ENCODE data around the gene STARD5.

STARD5 gene

GRCh38 chr15:81313686-81314085, 10.3 kb downstream of the STARD5 start:
- H3K9me3 ChIP-seq (ENCODE audit: low read depth, low read length), result no peaks in the 10 kb centered on the region
- TF ChIP-seq EZH2 (IDR thresholded peaks at IDR 0.05), result no peak
- TF ChIP-seq POLR2AphosphoS5 (IDR thresholded peaks at IDR 0.05; ENCODE audit: borderline replicate concordance, low read depth, low read length), result no peak
- no peak for TF ChIP-seq FOXP2 (optimal IDR thresholded peaks at IDR 0.05; ENCODE audit: control extremely low read depth, extremely low read length, insufficient read depth)
- no peak overlapping the region for H3K4me3 ChIP-seq
- DNase-seq (ENCODE audit: low read depth, low spot score), result no peak
- no peak overlapping the region for H3K9ac ChIP-seq (ENCODE audit: insufficient read length)
- H3K27ac ChIP-seq, result no peak overlapping the region
- no peaks in the 10 kb centered on the region for H3K36me3 ChIP-seq (ENCODE audit: insufficient read depth, low read length)

GRCh38 chr15:81312790-81313543, 11.0 kb downstream of the STARD5 start:
- DNase-seq (ENCODE audit: low read depth, low spot score), result no peak
- no peak overlapping the region for H3K9ac ChIP-seq (ENCODE audit: insufficient read length)

GRCh38 chr15:81311752-81312464, 12.0 kb downstream of the STARD5 start:
- Histone ChIP-seq H3K36me3 (ENCODE audit: insufficient read depth, low read length) (no peaks in the 10 kb centered on the region), H3K27ac (no peak overlapping the region), H3K9ac (ENCODE audit: insufficient read length) (no peak overlapping the region), H3K4me3 (no peak overlapping the region), H3K9me3 (ENCODE audit: low read depth, low read length) (no peaks in the 10 kb centered on the region)
- no peak for TF ChIP-seq POLR2AphosphoS5 (IDR thresholded peaks at IDR 0.05; ENCODE audit: borderline replicate concordance, low read depth, low read length)
- DNase-seq (ENCODE audit: low read depth, low spot score), result no peak

More at GRCh38 chr15:81312790-81313543, 11.0 kb downstream of the STARD5 start:
- Histone ChIP-seq H3K9me3 (ENCODE audit: low read depth, low read length) (no peaks in the 10 kb centered on the region), H3K27ac (no peak overlapping the region), H3K36me3 (ENCODE audit: insufficient read depth, low read length) (no peaks in the 10 kb centered on the region), H3K4me3 (no peak overlapping the region)
- TF ChIP-seq POLR2AphosphoS5 (IDR thresholded peaks at IDR 0.05; ENCODE audit: borderline replicate concordance, low read depth, low read length) (no peak), EZH2 (IDR thresholded peaks at IDR 0.05) (no peak), FOXP2 (optimal IDR thresholded peaks at IDR 0.05; ENCODE audit: control extremely low read depth, extremely low read length, insufficient read depth) (no peak)

- no peak for DNase-seq (ENCODE audit: low read depth, low spot score)
- Histone ChIP-seq H3K9ac (ENCODE audit: insufficient read length) (no peak overlapping the region), H3K9me3 (ENCODE audit: low read depth, low read length) (no peaks in the 10 kb centered on the region), H3K36me3 (ENCODE audit: insufficient read depth, low read length) (no peaks in the 10 kb centered on the region), H3K27ac (no peak overlapping the region), H3K4me3 (no peak overlapping the region)
- no peak for TF ChIP-seq FOXP2 (optimal IDR thresholded peaks at IDR 0.05; ENCODE audit: control extremely low read depth, extremely low read length, insufficient read depth)
- no peak for TF ChIP-seq EZH2 (IDR thresholded peaks at IDR 0.05)
- no peak for TF ChIP-seq POLR2AphosphoS5 (IDR thresholded peaks at IDR 0.05; ENCODE audit: borderline replicate concordance, low read depth, low read length)
Measured at GRCh38 chr15:81310480-81310879, 13.5 kb downstream of the STARD5 start.

GRCh38 chr15:81309647-81310450, 14.1 kb downstream of the STARD5 start:
- DNase-seq (ENCODE audit: low read depth, low spot score), result no peak
- H3K36me3 ChIP-seq (ENCODE audit: insufficient read depth, low read length), result no peaks in the 10 kb centered on the region
- H3K9me3 ChIP-seq (ENCODE audit: low read depth, low read length), result no peaks in the 10 kb centered on the region
- no peak overlapping the region for H3K9ac ChIP-seq (ENCODE audit: insufficient read length)
- no peak overlapping the region for H3K27ac ChIP-seq
- H3K4me3 ChIP-seq, result no peak overlapping the region
- no peak for TF ChIP-seq FOXP2 (optimal IDR thresholded peaks at IDR 0.05; ENCODE audit: control extremely low read depth, extremely low read length, insufficient read depth)
- no peak for TF ChIP-seq EZH2 (IDR thresholded peaks at IDR 0.05)
- no peak for TF ChIP-seq POLR2AphosphoS5 (IDR thresholded peaks at IDR 0.05; ENCODE audit: borderline replicate concordance, low read depth, low read length)

- DNase-seq (ENCODE audit: low read depth, low spot score), result no peak
- no peaks in the 10 kb centered on the region for H3K9me3 ChIP-seq (ENCODE audit: low read depth, low read length)
- no peaks in the 10 kb centered on the region for H3K36me3 ChIP-seq (ENCODE audit: insufficient read depth, low read length)
- TF ChIP-seq POLR2AphosphoS5 (IDR thresholded peaks at IDR 0.05; ENCODE audit: borderline replicate concordance, low read depth, low read length), result no peak
- no peak for TF ChIP-seq EZH2 (IDR thresholded peaks at IDR 0.05)
- no peak for TF ChIP-seq FOXP2 (optimal IDR thresholded peaks at IDR 0.05; ENCODE audit: control extremely low read depth, extremely low read length, insufficient read depth)
- no peak overlapping the region for H3K4me3 ChIP-seq
- no peak overlapping the region for H3K9ac ChIP-seq (ENCODE audit: insufficient read length)
- H3K27ac ChIP-seq, result no peak overlapping the region
Measured at GRCh38 chr15:81308260-81308659, 15.7 kb downstream of the STARD5 start.

GRCh38 chr15:81304226-81304625, 19.7 kb downstream of the STARD5 start:
- no peak for DNase-seq (ENCODE audit: low read depth, low spot score)
- Histone ChIP-seq H3K27ac (no peak overlapping the region), H3K36me3 (ENCODE audit: insufficient read depth, low read length) (no peaks in the 10 kb centered on the region), H3K4me3 (no peak overlapping the region), H3K9me3 (ENCODE audit: low read depth, low read length) (no peaks in the 10 kb centered on the region), H3K9ac (ENCODE audit: insufficient read length) (no peak overlapping the region)
- no peak for TF ChIP-seq POLR2AphosphoS5 (IDR thresholded peaks at IDR 0.05; ENCODE audit: borderline replicate concordance, low read depth, low read length)
- TF ChIP-seq EZH2 (IDR thresholded peaks at IDR 0.05), result no peak
- no peak for TF ChIP-seq FOXP2 (optimal IDR thresholded peaks at IDR 0.05; ENCODE audit: control extremely low read depth, extremely low read length, insufficient read depth)
